ENCODE measurements around the gene ICAM1. TPM values are rescaled to one million over a fixed set of nuclear protein-coding genes. Genes with fewer than 3 reads are reported as not detected.

ICAM1 gene
- total and polyA plus RNA-seq, 2 of the 8 experiments (the other 6 are each of a cell fraction or from before 2014, with no cell fraction given): 4.0 to 9.4 TPM

GRCh38 chr19:10231612-10232228 lies 39.2 kb upstream of the ICAM1 start:
- 69% methylated on average over 8 of the region's 8 CpGs; no CpG with 5 or more reads in 1 of the 2 experiments for WGBS, 2 experiments (ENCODE audit: extremely low coverage in 1 of 2, insufficient coverage in 1 of 2, insufficient read length in 1 of 2, insufficient replicate concordance in 2 of 2, low coverage in 1 of 2, low lambda C conversion rate in 2 of 2, missing lambda C conversion rate in 1 of 2)
- POLR2A ChIA-PET (ENCODE audit: partially characterized antibody): interaction anchor here (0.6 to 2.1 kb wide), 5 partner anchors 12 to 130 kb away, joined by 3 to 9 read pairs (median 3); partner anchors contain the start of genes DNMT1 and MRPL4
- peak overlapping the region in 3 of 4 experiments; percentile 40 to 61 (median 53); a peak in 5 of 7 replicates for H3K9ac ChIP-seq (replicated peaks in 1 of 4; ENCODE audit: extremely low read depth in 1 of 4, low read depth in 3 of 4, low read length in 3 of 4)
- no peak for TF ChIP-seq TEAD4 (IDR thresholded peaks at IDR 0.05; ENCODE audit: low read depth, low read length)
- no peak for TF ChIP-seq ATF3 (IDR thresholded peaks at IDR 0.05; ENCODE audit: insufficient read depth, low read depth, low read length)
- no peak for TF ChIP-seq EP300 (IDR thresholded peaks at IDR 0.05; ENCODE audit: borderline replicate concordance in 1 of 2, low read depth in 2 of 2, low read length in 2 of 2)
- no peak for TF ChIP-seq EZH2 (IDR thresholded peaks at IDR 0.05; ENCODE audit: low read depth, low read length, severe bottlenecking)
- TF ChIP-seq JUND (IDR thresholded peaks at IDR 0.05; ENCODE audit: low read length): no peak
- no peak for TF ChIP-seq ASH2L (IDR thresholded peaks at IDR 0.05; ENCODE audit: low read length)
- no peak for TF ChIP-seq CBX8 (IDR thresholded peaks at IDR 0.05; ENCODE audit: borderline replicate concordance, low read depth, low read length)
- TF ChIP-seq BRCA1 (IDR thresholded peaks at IDR 0.05; ENCODE audit: low read depth, low read length): no peak
- TF ChIP-seq ZNF274 (IDR thresholded peaks at IDR 0.05; ENCODE audit: borderline replicate concordance, extremely low read depth, low read length): no peak
- TF ChIP-seq SUZ12 (IDR thresholded peaks at IDR 0.05; ENCODE audit: low read length): no peak
- no peak for TF ChIP-seq RFX5 (IDR thresholded peaks at IDR 0.05; ENCODE audit: borderline replicate concordance, low read depth, low read length)

More at GRCh38 chr19:10231612-10232228, 39.2 kb upstream of the ICAM1 start:
- no peak overlapping the region for H2BK20ac ChIP-seq (ENCODE audit: low read length)
- 0 out of 2 replicates have a peak overlapping the region, but pooled peaks have one; percentile 24 for H2AFZ ChIP-seq (ENCODE audit: low read length)
- H4K20me1 ChIP-seq (replicated peaks in 1 of 2; ENCODE audit: control insufficient read depth in 1 of 2, insufficient read depth in 2 of 2, low read length in 2 of 2): peaks cover 3 to 7% of the 10 kb centered on the region in 2 experiments
- H4K91ac ChIP-seq (replicated peaks; ENCODE audit: insufficient read length, low read length): peak overlapping the region; percentile 84
- H3K79me2 ChIP-seq (ENCODE audit: control insufficient read depth in 1 of 2, insufficient read depth in 2 of 2, low read length in 2 of 2): peaks cover 0 to 9% of the 10 kb centered on the region in 2 experiments; a peak in 2 of 4 replicates
- H3K27me3 ChIP-seq (replicated peaks in 1 of 4; ENCODE audit: control insufficient read depth in 3 of 4, extremely low read depth in 1 of 4, insufficient read depth in 3 of 4, low read length in 3 of 4): 0 out of 7 replicates have a peak, but pooled peaks cover 0 to 3% (median 0%) of the 10 kb centered on the region in 4 experiments
- FAIRE-seq (no peak), DNase-seq (ENCODE audit: low read depth in 1 of 2, low spot score in 2 of 2) (no peak)
- CTCF ChIA-PET (ENCODE audit: partially characterized antibody): interaction anchor here (0.6 to 1.1 kb wide), 2 partner anchors 15 to 136 kb away, joined by 3 to 4 read pairs; no protein-coding TSS in a partner anchor
- H3K56ac ChIP-seq (replicated peaks; ENCODE audit: insufficient read length, low read depth, low read length): no peak overlapping the region
- peaks cover 10% of the 10 kb centered on the region; the same call in 1 of the 2 replicates for H3K23me2 ChIP-seq (ENCODE audit: low read depth, low read length)
- no peak overlapping the region for H3K23ac ChIP-seq (ENCODE audit: insufficient read length)
- peak overlapping the region; percentile 18 to 88 (median 44); a peak in 6 of 8 replicates for H3K4me3 ChIP-seq (ENCODE audit: extremely low read depth in 1 of 4, insufficient read depth in 2 of 4, low read depth in 3 of 4, low read length in 4 of 4)
- no peak overlapping the region for H4K5ac ChIP-seq (ENCODE audit: insufficient read length, low read depth, low read length)
- H2AK5ac ChIP-seq (ENCODE audit: low read depth, low read length): peak overlapping the region; percentile 39
- peaks cover under 1 to 7% (median 3%) of the 10 kb centered on the region in 4 experiments; a peak in 4 of 7 replicates for H3K4me1 ChIP-seq (replicated peaks in 1 of 4; ENCODE audit: control insufficient read depth in 3 of 4, insufficient read depth in 4 of 4, low read length in 3 of 4)
- H2BK15ac ChIP-seq (ENCODE audit: low read length): peak overlapping the region; percentile 88; the same call in 1 of the 2 replicates
- peak overlapping the region; percentile 81 to 82 for H3K4me2 ChIP-seq (ENCODE audit: insufficient read depth in 1 of 2, low read depth in 2 of 2, low read length in 2 of 2)
- H2BK120ac ChIP-seq (replicated peaks; ENCODE audit: low read depth, low read length): no peak overlapping the region
- no peak overlapping the region for H2BK5ac ChIP-seq (ENCODE audit: low read depth, low read length)
- peak overlapping the region; percentile 68 for H2BK12ac ChIP-seq (ENCODE audit: low read depth, low read length)
- no peaks in the 10 kb centered on the region for H3K36me3 ChIP-seq (ENCODE audit: control insufficient read depth in 2 of 4, insufficient read depth in 4 of 4, low read length in 3 of 4)
- no peaks in the 10 kb centered on the region for H3K9me3 ChIP-seq (ENCODE audit: insufficient read depth in 2 of 2, low read depth in 1 of 2, low read length in 1 of 2)
- H3K79me1 ChIP-seq (ENCODE audit: low read depth, low read length): peaks cover 5% of the 10 kb centered on the region
- H3K18ac ChIP-seq (ENCODE audit: extremely low read depth, low read length): peak overlapping the region; percentile 60; the same call in 1 of the 2 replicates
- peak overlapping the region; percentile 54 for H4K8ac ChIP-seq (ENCODE audit: extremely low read depth, insufficient read depth, low read length)
- H3K27ac ChIP-seq (ENCODE audit: low read depth, low read length): no peak overlapping the region
- H3K14ac ChIP-seq (ENCODE audit: insufficient read length): no peak overlapping the region
- H3K4ac ChIP-seq (replicated peaks; ENCODE audit: insufficient read length, low read depth, low read length): no peak overlapping the region

Data from H1 (cell line).